H9 (cell line): ENCODE results near the gene CAMK2N2. TPM values are rescaled to one million over a fixed set of nuclear protein-coding genes. Genes with fewer than 3 reads are reported as not detected.

ENCODE experiments used
- DNase-seq: peaks from one replicate; pipeline ENCODE4 v3.0.0-alpha.2; 2017
- H2AFZ ChIP-seq: one replicate; pipeline ENCODE4 v1.6.1; 2013; ENCODE audit warnings: mild to moderate bottlenecking, low read length, control low read depth, moderate library complexity
- H2AK5ac ChIP-seq: 2 replicates; pipeline ENCODE4 v1.6.1; 2013; ENCODE audit warnings: low read length, control low read depth, mixed read lengths; ENCODE audit not compliant: insufficient read length
- H2BK120ac ChIP-seq: one replicate; pipeline ENCODE4 v1.6.1; 2013; ENCODE audit warnings: low read depth, mild to moderate bottlenecking, low read length, control low read depth, inconsistent platforms; ENCODE audit not compliant: poor library complexity, severe bottlenecking
- H2BK12ac ChIP-seq: 2 replicates; pipeline ENCODE4 v1.6.1; 2013; ENCODE audit warnings: low read length, control low read depth, mixed read lengths, low read depth; ENCODE audit not compliant: insufficient read length
- H2BK15ac ChIP-seq: 2 replicates; pipeline ENCODE4 v1.6.1; 2013; ENCODE audit warnings: low read depth, low read length, control low read depth
- H2BK20ac ChIP-seq: one replicate; pipeline ENCODE4 v1.6.1; 2013; ENCODE audit warnings: low read depth, mild to moderate bottlenecking, low read length, control low read depth, inconsistent platforms; ENCODE audit not compliant: poor library complexity, severe bottlenecking
- H2BK5ac ChIP-seq: 2 replicates; pipeline ENCODE4 v1.6.1; 2013; ENCODE audit warnings: low read length, control low read depth, mixed read lengths; ENCODE audit not compliant: insufficient read length
- H3K14ac ChIP-seq: 2 replicates; pipeline ENCODE4 v1.6.1; 2013; ENCODE audit warnings: low read length, control low read depth; ENCODE audit not compliant: insufficient read depth
- H3K18ac ChIP-seq: 2 replicates; pipeline ENCODE4 v1.6.1; 2013; ENCODE audit warnings: low read depth, mild to moderate bottlenecking, mixed read lengths, low read length, control low read depth; ENCODE audit not compliant: insufficient read length
- H3K23ac ChIP-seq: 2 replicates; pipeline ENCODE4 v1.6.1; 2013; ENCODE audit warnings: low read length, control low read depth, mixed read lengths, low read depth; ENCODE audit not compliant: insufficient read length
- H3K23me2 ChIP-seq: 2 replicates; pipeline ENCODE4 v1.6.1; 2013; ENCODE audit warnings: low read depth, mild to moderate bottlenecking, mixed read lengths, low read length, control low read depth; ENCODE audit not compliant: insufficient read length, poor library complexity, severe bottlenecking
- H3K27ac ChIP-seq: 2 replicates; pipeline ENCODE4 v1.5.1; 2013; ENCODE audit warnings: low read length, control low read depth, mixed read lengths, low read depth; ENCODE audit not compliant: insufficient read length
- H3K27me3 ChIP-seq: 2 replicates; pipeline ENCODE4 v1.6.1; 2013; ENCODE audit warnings: low read length, control low read depth, inconsistent platforms; ENCODE audit not compliant: insufficient read depth
- H3K4ac ChIP-seq: 2 replicates; pipeline ENCODE4 v1.6.1; 2013; ENCODE audit warnings: low read depth, mild to moderate bottlenecking, control low read depth, inconsistent platforms, low read length, moderate library complexity
- H3K4me1 ChIP-seq: 2 replicates; pipeline ENCODE4 v1.6.1; 2013; ENCODE audit warnings: low read length, control low read depth, inconsistent platforms; ENCODE audit not compliant: insufficient read depth
- H3K4me2 ChIP-seq: 2 replicates; pipeline ENCODE4 v1.6.1; 2013; ENCODE audit warnings: low read length, control low read depth, mixed read lengths; ENCODE audit not compliant: insufficient read length, insufficient read depth
- H3K56ac ChIP-seq: 2 replicates; pipeline ENCODE4 v1.6.1; 2013; ENCODE audit warnings: low read depth, mild to moderate bottlenecking, mixed read lengths, low read length, control low read depth; ENCODE audit not compliant: insufficient read length
- H3K79me1 ChIP-seq: 2 replicates; pipeline ENCODE4 v1.6.1; 2013; ENCODE audit warnings: low read depth, mild to moderate bottlenecking, moderate library complexity, low read length, control low read depth, inconsistent platforms; ENCODE audit not compliant: insufficient read depth, poor library complexity, severe bottlenecking
- H3K79me2 ChIP-seq: 2 replicates; pipeline ENCODE4 v1.6.1; 2013; ENCODE audit warnings: low read length, control low read depth, inconsistent platforms; ENCODE audit not compliant: insufficient read depth
- H3K9ac ChIP-seq: 2 replicates; pipeline ENCODE4 v1.6.1; 2013; ENCODE audit warnings: low read length, control low read depth, mixed read lengths; ENCODE audit not compliant: insufficient read length; ENCODE audit errors: extremely low read depth
- H3K9me3 ChIP-seq: one replicate; pipeline ENCODE4 v1.6.1; 2013; ENCODE audit warnings: low read depth, low read length, inconsistent platforms; ENCODE audit not compliant: control insufficient read depth
- H3T11ph ChIP-seq: one replicate; pipeline ENCODE4 v1.6.1; 2013; ENCODE audit warnings: mild to moderate bottlenecking, low read length, control low read depth, inconsistent platforms
- H4K20me1 ChIP-seq: one replicate; pipeline ENCODE4 v1.6.1; 2013; ENCODE audit not compliant: control insufficient read depth, insufficient read length, insufficient read depth
- H4K5ac ChIP-seq: 2 replicates; pipeline ENCODE4 v1.6.1; 2013; ENCODE audit warnings: low read depth, mild to moderate bottlenecking, mixed read lengths, low read length, control low read depth; ENCODE audit not compliant: insufficient read length
- H4K8ac ChIP-seq: replicated peaks from 2 replicates; pipeline ENCODE4 v1.6.1; 2013; ENCODE audit warnings: low read length, control low read depth, mixed read lengths, low read depth; ENCODE audit not compliant: insufficient read length
- H4K91ac ChIP-seq: 2 replicates; pipeline ENCODE4 v1.6.1; 2013; ENCODE audit warnings: low read depth, mild to moderate bottlenecking, moderate library complexity, mixed read lengths, low read length, control low read depth; ENCODE audit not compliant: insufficient read length
- H3K27ac Mint-ChIP-seq, 3 experiments: 2 replicates in 2 of 3; 3 replicates in 1 of 3; pipeline ENCODE4 v1.8.0; 2020 to 2021; ENCODE audit warnings: mixed read lengths in 3 of 3, mild to moderate bottlenecking in 1 of 3, moderate library complexity in 1 of 3
- H3K27me3 Mint-ChIP-seq: 2 replicates; pipeline ENCODE4 v1.8.0; 2021; ENCODE audit warnings: low read depth, mild to moderate bottlenecking, moderate library complexity, mixed read lengths
- H3K36me3 Mint-ChIP-seq, 3 experiments: 2 replicates in 2 of 3; 3 replicates in 1 of 3; pipeline ENCODE4 v1.8.0; 2020 to 2021; ENCODE audit warnings: low read depth in 3 of 3, mixed read lengths in 3 of 3; ENCODE audit not compliant: insufficient read depth in 1 of 3
- H3K4me1 Mint-ChIP-seq, 2 experiments: 2 replicates each; pipeline ENCODE4 v1.8.0; 2020; ENCODE audit warnings: mixed read lengths in 2 of 2
- H3K4me3 Mint-ChIP-seq, 2 experiments: 2 replicates in 1 of 2; 3 replicates in 1 of 2; pipeline ENCODE4 v1.8.0; 2020 to 2021; ENCODE audit warnings: mild to moderate bottlenecking in 2 of 2, mixed read lengths in 2 of 2, moderate library complexity in 1 of 2
- H3K9me3 Mint-ChIP-seq, 2 experiments: 2 replicates in 1 of 2; 3 replicates in 1 of 2; pipeline ENCODE4 v1.8.0; 2020; ENCODE audit warnings: mild to moderate bottlenecking in 2 of 2, mixed read lengths in 2 of 2, moderate library complexity in 1 of 2
- CTCF ChIP-seq: fragments of 200-600 bp; sonication (generic); conservative IDR thresholded peaks from 3 replicates; pipeline ENCODE4 v1.8.0; 2021; ENCODE audit warnings: antibody characterized with exemption, mild to moderate bottlenecking
- WGBS: extraction: QIAGEN DNeasy Blood & Tissue Kit; methylation state at CpG from one replicate; pipeline ENCODE4 v1.1.7; 2013; ENCODE audit warnings: missing lambda C conversion rate, low lambda C conversion rate, mixed read lengths; ENCODE audit not compliant: insufficient read length; ENCODE audit errors: extremely low coverage; 5-methylcytosine and 5-hydroxymethylcytosine counted together
- total RNA-seq: library from RNA; stranded (reverse); gene quantifications from 2 replicates; pipeline ENCODE4 v1.2.1, GENCODE V29; 2021

Gene CAMK2N2
- total RNA-seq, 1 experiment from 2014 or later, result 12.6 TPM

- Histone ChIP-seq H4K91ac (no peak overlapping the region), H2BK5ac (no peak overlapping the region), H3K27me3 (no peaks in the 10 kb centered on the region), H3T11ph (no peak overlapping the region), H4K8ac (no peak overlapping the region), H2AFZ (no peak overlapping the region), H3K9ac (no peak overlapping the region), H3K23me2 (no peaks in the 10 kb centered on the region), H2BK20ac (no peak overlapping the region), H3K56ac (no peak overlapping the region), H4K20me1 (no peaks in the 10 kb centered on the region), H3K4ac (no peak overlapping the region), H3K23ac (no peak overlapping the region), H3K27ac (no peak overlapping the region), H4K5ac (no peak overlapping the region), H3K79me1 (no peaks in the 10 kb centered on the region), H2AK5ac (no peak overlapping the region), H2BK120ac (no peak overlapping the region), H3K79me2 (no peaks in the 10 kb centered on the region), H3K4me2 (no peak overlapping the region), H2BK15ac (no peak overlapping the region), H3K4me1 (no peaks in the 10 kb centered on the region), H2BK12ac (no peak overlapping the region), H3K18ac (no peak overlapping the region), H3K9me3 (no peaks in the 10 kb centered on the region), H3K14ac (no peak overlapping the region)
- Mint-ChIP-seq H3K9me3 (no peaks in the 10 kb centered on the region), H3K27ac (no peak overlapping the region), H3K36me3 (peaks cover 15 to 41% (median 36%) of the 10 kb centered on the region in 3 experiments), H3K4me3 (no peak overlapping the region), H3K27me3 (peaks cover 1% of the 10 kb centered on the region; the same call in 1 of the 2 replicates), H3K4me1 (no peaks in the 10 kb centered on the region)
- TF ChIP-seq CTCF, result peak; percentile 32; the same call in 1 of the 3 replicates
- WGBS, result no CpG with 5 or more reads among the region's 46 CpGs
- peak; percentile 61 for DNase-seq
These were observed 19.7 kb downstream of the CAMK2N2 start for GRCh38 chr3:184241447-184242296.
